Natural killer cell (primary cell): ENCODE data around the gene TMEM51. TPM values are rescaled to one million over a fixed set of nuclear protein-coding genes. Genes with fewer than 3 reads are reported as not detected.

Experiments
- ATAC-seq, 3 donors: fragments of 150-1000 bp in 2 of 3; fragments of 200-7000 bp in 1 of 3; cut with Tn5 transposase; 1 replicate in 1 of 3; 2 replicates in 2 of 3; pipeline ENCODE4 v1.10.0; 2021; ENCODE audit warnings: mild to moderate bottlenecking in 2 of 3, moderate library complexity in 2 of 3
- DNase-seq, 2 donors: peaks; one replicate each; pipeline versions ENCODE4 v3.0.0 to v3.0.0-alpha.2; 2013 to 2021; ENCODE audit warnings: mixed read lengths in 1 of 2
- H3K27ac ChIP-seq: one replicate; pipeline ENCODE4 v1.5.1; 2013; ENCODE audit warnings: mild to moderate bottlenecking, low read length
- H3K27me3 ChIP-seq: one replicate; pipeline ENCODE4 v1.6.1; 2013; ENCODE audit warnings: low read length; ENCODE audit not compliant: control insufficient read depth, insufficient read depth
- H3K36me3 ChIP-seq: one replicate; pipeline ENCODE4 v1.6.1; 2013; ENCODE audit warnings: low read length; ENCODE audit not compliant: control insufficient read depth, insufficient read depth
- H3K4me1 ChIP-seq: one replicate; pipeline ENCODE4 v1.6.1; 2013; ENCODE audit warnings: low read length; ENCODE audit not compliant: control insufficient read depth, insufficient read depth
- H3K4me3 ChIP-seq: one replicate; pipeline ENCODE4 v1.5.1; 2013; ENCODE audit warnings: low read length
- H3K9me3 ChIP-seq: one replicate; pipeline ENCODE4 v1.6.1; 2013; ENCODE audit warnings: low read length; ENCODE audit not compliant: control insufficient read depth, insufficient read depth
- H3K27ac Mint-ChIP-seq, 2 donors: one replicate each; pipeline ENCODE4 v1.8.0; 2022; ENCODE audit warnings: mild to moderate bottlenecking in 2 of 2, mixed read lengths in 2 of 2, moderate library complexity in 1 of 2
- H3K27me3 Mint-ChIP-seq, 2 donors: one replicate each; pipeline ENCODE4 v1.8.0; 2022; ENCODE audit warnings: low read depth in 2 of 2, mixed read lengths in 2 of 2
- H3K36me3 Mint-ChIP-seq: one replicate; pipeline ENCODE4 v1.8.0; 2022; ENCODE audit warnings: mixed read lengths
- H3K4me1 Mint-ChIP-seq, 2 donors: one replicate each; pipeline ENCODE4 v1.8.0; 2022; ENCODE audit warnings: mixed read lengths in 2 of 2
- H3K4me3 Mint-ChIP-seq: one replicate; pipeline ENCODE4 v1.8.0; 2022; ENCODE audit warnings: mild to moderate bottlenecking, moderate library complexity, mixed read lengths
- H3K9me3 Mint-ChIP-seq, 2 donors: one replicate each; pipeline ENCODE4 v1.8.0; 2022; ENCODE audit warnings: mixed read lengths in 2 of 2
- CTCF ChIP-seq: fragments of 200-600 bp; IDR thresholded peaks from one replicate; pipeline ENCODE4 v1.8.0; 2022; ENCODE audit warnings: antibody characterized with exemption
- WGBS: methylation state at CpG from one replicate; pipeline ENCODE4 v1.1.7; 2013; ENCODE audit warnings: missing lambda C conversion rate; ENCODE audit not compliant: insufficient coverage; 5-methylcytosine and 5-hydroxymethylcytosine counted together
- intact Hi-C: fragments of 100-400 bp; cut with micrococcal nuclease; formaldehyde crosslinking; loops from one replicate; pipeline ENCODE4 v1.14.2; 2022
- total RNA-seq, 4 donors: library from RNA; stranded (reverse); fragments of 120-200 nt in 1 of 4; gene quantifications; one replicate each; pipeline versions ENCODE4 v1.2.3 to v1.2.4, GENCODE V29; 2013 to 2022

TMEM51 gene
- total RNA-seq, 3 donors from 2014 or later (not counting 1 experiment from before 2014, with no cell fraction given): not detected

GRCh38 chr1:15118579-15118978 is 35.0 kb upstream of the TMEM51 start:
- H3K36me3 ChIP-seq: no peaks in the 10 kb centered on the region
- 94% methylated on average over 8 of the region's 8 CpGs for whole genome bisulfite sequencing
- H3K4me3 ChIP-seq: no peak overlapping the region
- no peaks in the 10 kb centered on the region for H3K27me3 ChIP-seq
- ATAC-seq (no peak), DNase-seq (no peak)
- H3K36me3 Mint-ChIP-seq: no peaks in the 10 kb centered on the region
- no peak overlapping the region for H3K27ac ChIP-seq
- H3K9me3 ChIP-seq: no peaks in the 10 kb centered on the region
- H3K9me3 Mint-ChIP-seq: no peaks in the 10 kb centered on the region
- H3K4me1 ChIP-seq: no peaks in the 10 kb centered on the region
- no peak overlapping the region for H3K4me3 Mint-ChIP-seq
- no peak for TF ChIP-seq CTCF
- H3K27ac Mint-ChIP-seq: no peak overlapping the region
- no peaks in the 10 kb centered on the region for H3K4me1 Mint-ChIP-seq
- peaks cover 0 to 3% of the 10 kb centered on the region in 2 donors for H3K27me3 Mint-ChIP-seq
- intact Hi-C loops: no loop called here

GRCh38 chr1:15120251-15120945 is 33.1 kb upstream of the TMEM51 start:
- no peak for TF ChIP-seq CTCF
- no peaks in the 10 kb centered on the region for H3K4me1 ChIP-seq
- no peaks in the 10 kb centered on the region for H3K36me3 ChIP-seq
- no peak overlapping the region for H3K4me3 ChIP-seq
- intact Hi-C loops: no loop called here
- no peaks in the 10 kb centered on the region for H3K27me3 Mint-ChIP-seq
- no peaks in the 10 kb centered on the region for H3K36me3 Mint-ChIP-seq
- DNase-seq (no peak), ATAC-seq (no peak)
- H3K27ac ChIP-seq: no peak overlapping the region
- H3K9me3 Mint-ChIP-seq: no peaks in the 10 kb centered on the region
- H3K9me3 ChIP-seq: no peaks in the 10 kb centered on the region
- no peak overlapping the region for H3K4me3 Mint-ChIP-seq
- no peaks in the 10 kb centered on the region for H3K4me1 Mint-ChIP-seq
- 85% methylated on average over 11 of the region's 13 CpGs for WGBS
- H3K27ac Mint-ChIP-seq: no peak overlapping the region
- no peaks in the 10 kb centered on the region for H3K27me3 ChIP-seq

- no peaks in the 10 kb centered on the region for H3K4me1 Mint-ChIP-seq
- Histone ChIP-seq H3K27me3 (no peaks in the 10 kb centered on the region), H3K36me3 (no peaks in the 10 kb centered on the region), H3K4me3 (no peak overlapping the region), H3K4me1 (no peaks in the 10 kb centered on the region), H3K9me3 (no peaks in the 10 kb centered on the region), H3K27ac (no peak overlapping the region)
- no peak for TF ChIP-seq CTCF
- WGBS: 95% methylated on average over 7 of the region's 7 CpGs
- no peak for ATAC-seq
- no peaks in the 10 kb centered on the region for H3K9me3 Mint-ChIP-seq
- no peaks in the 10 kb centered on the region for H3K36me3 Mint-ChIP-seq
- no peak overlapping the region for H3K27ac Mint-ChIP-seq
- H3K4me3 Mint-ChIP-seq: no peak overlapping the region
- H3K27me3 Mint-ChIP-seq: no peaks in the 10 kb centered on the region
- intact Hi-C loops: no loop called here
- no peak for DNase-seq
These were observed 31.2 kb upstream of the TMEM51 start for GRCh38 chr1:15122331-15122730.

GRCh38 chr1:15123270-15123669 is 30.3 kb upstream of the TMEM51 start:
- Mint-ChIP-seq H3K4me3 (no peak overlapping the region), H3K36me3 (no peaks in the 10 kb centered on the region), H3K27ac (no peak overlapping the region), H3K27me3 (no peaks in the 10 kb centered on the region), H3K4me1 (no peaks in the 10 kb centered on the region), H3K9me3 (no peaks in the 10 kb centered on the region)
- no peak for TF ChIP-seq CTCF
- no peak overlapping the region for H3K4me3 ChIP-seq
- no peaks in the 10 kb centered on the region for H3K9me3 ChIP-seq
- no peaks in the 10 kb centered on the region for H3K27me3 ChIP-seq
- H3K4me1 ChIP-seq: no peaks in the 10 kb centered on the region
- no peak overlapping the region for H3K27ac ChIP-seq
- ATAC-seq: no peak
- intact Hi-C loops: no loop called here
- DNase-seq: no peak
- 90% methylated on average over 3 of the region's 5 CpGs for WGBS
- H3K36me3 ChIP-seq: no peaks in the 10 kb centered on the region
